NCI-H146 treated with DMSO at 0.1 percent for 48 hours (cell line): ENCODE results near the gene CEP20.

Experiments
- DNase-seq: peaks from one replicate; lab custom pipeline; 2025; ENCODE audit not compliant: unreplicated experiment; lab: John Stamatoyannopoulos, UW

The CEP20 gene

GRCh38 chr16:15834502-15834901 lies 53.9 kb downstream of the CEP20 start:
- DNase-seq = no peak

GRCh38 chr16:15833541-15833940 lies 54.9 kb downstream of the CEP20 start:
- no peak for DNase-seq

- no peak for DNase-seq
Measured at GRCh38 chr16:15832241-15832640, 56.2 kb downstream of the CEP20 start.

- no peak for DNase-seq
Measured at GRCh38 chr16:15830832-15831451, 57.5 kb downstream of the CEP20 start.

- DNase-seq = no peak
Measured at GRCh38 chr16:15829460-15829859, 58.9 kb downstream of the CEP20 start.

GRCh38 chr16:15827709-15828343 lies 60.6 kb downstream of the CEP20 start:
- DNase-seq = no peak

- no peak for DNase-seq
Measured at GRCh38 chr16:15827299-15827698, 61.1 kb downstream of the CEP20 start.

- DNase-seq = no peak
Measured at GRCh38 chr16:15825750-15826305, 62.6 kb downstream of the CEP20 start.

- no peak for DNase-seq
Measured at GRCh38 chr16:15822957-15823356, 65.4 kb downstream of the CEP20 start.

- DNase-seq = no peak
Measured at GRCh38 chr16:15820837-15821236, 67.6 kb downstream of the CEP20 start.

GRCh38 chr16:15819046-15819445 lies 69.4 kb downstream of the CEP20 start:
- no peak for DNase-seq

GRCh38 chr16:15817446-15817845 lies 71.0 kb downstream of the CEP20 start:
- DNase-seq = no peak

GRCh38 chr16:15816228-15816627 lies 72.2 kb downstream of the CEP20 start:
- DNase-seq = no peak
